Right lobe of liver (tissue), 6 donors: ENCODE results near the gene AFG1L. TPM values are rescaled to one million over a fixed set of nuclear protein-coding genes. Genes with fewer than 3 reads are reported as not detected.

Experiments
- ATAC-seq, 4 donors: fragments of 200-7000 bp; cut with Tn5 transposase; one replicate each; pipeline ENCODE4 v1.9.1; 2020; ENCODE audit warnings: mild to moderate bottlenecking in 4 of 4, moderate library complexity in 4 of 4
- DNase-seq, 3 donors: peaks; one replicate each; pipeline ENCODE4 v3.0.0-alpha.2; 2020
- H3K27ac ChIP-seq, 3 donors: fragments of 200-600 bp; one replicate each; pipeline ENCODE4 v1.8.0; 2022
- H3K27me3 ChIP-seq, 2 donors: fragments of 200-600 bp; one replicate each; pipeline ENCODE4 v1.8.0; 2022
- H3K36me3 ChIP-seq, 4 donors: fragments of 200-600 bp; sonication (generic) in 1 of 4; one replicate each; pipeline versions ENCODE4 v1.5.1 to v1.8.0; 2017 to 2022; ENCODE audit warnings: control low read depth in 1 of 4
- H3K4me1 ChIP-seq, 4 donors: fragments of 200-600 bp; sonication (generic) in 1 of 4; one replicate each; pipeline versions ENCODE4 v1.5.1 to v1.8.0; 2017 to 2022; ENCODE audit warnings: control low read depth in 1 of 4
- H3K4me3 ChIP-seq, 3 donors: fragments of 200-600 bp; one replicate each; pipeline ENCODE4 v1.8.0; 2022
- H3K9me3 ChIP-seq, 4 donors: fragments of 200-600 bp; sonication (generic) in 1 of 4; one replicate each; pipeline versions ENCODE4 v1.5.1 to v1.8.0; 2017 to 2022; ENCODE audit warnings: control low read depth in 1 of 4
- CTCF ChIP-seq, 4 donors: fragments of 200-600 bp in 3 of 4; fragments of 450-650 bp in 1 of 4; IDR thresholded peaks; one replicate each; pipeline versions ENCODE4 v1.5.1 to v1.8.0; 2016 to 2022; ENCODE audit warnings: antibody characterized with exemption in 4 of 4, mild to moderate bottlenecking in 2 of 4
- POLR2A ChIP-seq: fragments of 450-650 bp; IDR thresholded peaks from one replicate; pipeline ENCODE4 v1.6.1; 2017; ENCODE audit warnings: antibody characterized with exemption, mild to moderate bottlenecking
- WGBS: methylation state at CpG from one replicate; pipeline ENCODE4 v1.1.6; 2018; ENCODE audit warnings: low coverage, low lambda C conversion rate; ENCODE audit not compliant: insufficient coverage; ENCODE audit errors: missing lambda C conversion rate; 5-methylcytosine and 5-hydroxymethylcytosine counted together
- intact Hi-C, 2 donors: fragments of 100-400 bp; cut with DNase I; formaldehyde crosslinking; loops; one replicate each; pipeline versions ENCODE4 v1.11.2 to v1.14.1; 2022
- total RNA-seq, 6 experiments: library from RNA; depleted of rRNA in 2 of 6; stranded (reverse); fragments of >200 nt in 2 of 6; fragmentation: NEBNext Ultra II Directional in 3 of 6; extraction: Animal tissue kit (Norgen Biotek cat#: 25700) in 3 of 6; gene quantifications; one replicate each; pipeline versions ENCODE4 v1.1.0 to v1.2.4, GENCODE V29; 2016 to 2023
- donor health status: DM: no; HTN: yes; CAD: no.
- donor health status: DM: no; HTN: no; CAD: no.
- donor health status: DM: no; HTN: no; CAD: no.
- donor health status: DM: no; HTN: yes; CAD: no.
- donor health status: DM: no; HTN: yes; CAD: no.

Gene AFG1L
- total RNA-seq, 6 experiments from 2014 or later, result 1.5 to 5.6 (median 4.6) TPM

DNA sequence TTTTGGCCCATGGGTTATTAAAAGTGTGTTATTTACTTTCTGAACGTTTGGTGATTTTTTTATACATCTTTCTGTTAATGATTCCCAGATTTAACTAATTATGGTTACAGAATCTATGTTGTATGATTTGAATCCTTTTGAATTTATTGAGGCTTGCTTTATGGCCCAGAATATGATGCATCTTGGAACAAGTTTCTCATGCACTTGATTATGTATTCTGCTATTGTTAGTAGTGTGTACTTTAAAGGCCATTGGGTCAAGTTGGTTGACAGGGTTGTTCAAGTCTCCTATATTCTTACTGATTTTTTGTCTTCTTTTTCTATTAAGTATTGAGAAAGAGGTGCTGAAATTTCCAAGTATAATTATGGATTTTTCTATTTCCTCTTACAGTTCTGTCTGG, 160.8 kb downstream of the AFG1L start:
- no peak for DNase-seq
- Histone ChIP-seq H3K27ac (no peak overlapping the region), H3K9me3 (no peaks in the 10 kb centered on the region), H3K36me3 (no peaks in the 10 kb centered on the region), H3K27me3 (no peaks in the 10 kb centered on the region), H3K4me3 (no peak overlapping the region), H3K4me1 (no peaks in the 10 kb centered on the region)
- intact Hi-C loops, result no loop called here
- WGBS, result 8% methylated on average over 1 of the region's 1 CpG
- ATAC-seq, result no peak
- TF ChIP-seq POLR2A, result no peak
- no peak for TF ChIP-seq CTCF (IDR thresholded peaks at IDR 0.05)

GRCh38 chr6:108463784-108464183, 168.9 kb downstream of the AFG1L start:
- intact Hi-C loops, result no loop called here
- ATAC-seq (peak in 2 of 4 donors; percentile 27 to 62), DNase-seq (no peak)

GRCh38 chr6:108464418-108465097, 169.7 kb downstream of the AFG1L start:
- Histone ChIP-seq H3K4me3 (no peak overlapping the region), H3K9me3 (no peaks in the 10 kb centered on the region), H3K27ac (no peak overlapping the region), H3K27me3 (no peaks in the 10 kb centered on the region), H3K36me3 (no peaks in the 10 kb centered on the region), H3K4me1 (no peaks in the 10 kb centered on the region)
- ATAC-seq (no peak), DNase-seq (no peak)
- TF ChIP-seq POLR2A (no peak), CTCF (IDR thresholded peaks at IDR 0.05) (no peak)
- WGBS, result 42% methylated on average over 5 of the region's 5 CpGs
- intact Hi-C loops, result no loop called here

More at GRCh38 chr6:108463784-108464183, 168.9 kb downstream of the AFG1L start:
- Histone ChIP-seq H3K4me3 (no peak overlapping the region), H3K27me3 (no peaks in the 10 kb centered on the region), H3K4me1 (no peaks in the 10 kb centered on the region), H3K27ac (no peak overlapping the region), H3K9me3 (no peaks in the 10 kb centered on the region), H3K36me3 (no peaks in the 10 kb centered on the region)
- WGBS, result 28% methylated on average over 4 of the region's 4 CpGs
- TF ChIP-seq CTCF (IDR thresholded peaks at IDR 0.05) (no peak), POLR2A (no peak)

GRCh38 chr6:108465098-108465495, 170.2 kb downstream of the AFG1L start:
- no peaks in the 10 kb centered on the region for H3K36me3 ChIP-seq
- H3K4me1 ChIP-seq, result no peaks in the 10 kb centered on the region
- no peak overlapping the region for H3K27ac ChIP-seq
- no peak for TF ChIP-seq POLR2A
- no peak for TF ChIP-seq CTCF (IDR thresholded peaks at IDR 0.05)
- intact Hi-C loops, result no loop called here
- no peaks in the 10 kb centered on the region for H3K9me3 ChIP-seq
- no peaks in the 10 kb centered on the region for H3K27me3 ChIP-seq
- WGBS, result 77% methylated on average over 2 of the region's 2 CpGs
- DNase-seq (no peak), ATAC-seq (no peak)
- no peak overlapping the region for H3K4me3 ChIP-seq
